ENCODE measurements around the gene CENPN. TPM values are rescaled to one million over a fixed set of nuclear protein-coding genes. Genes with fewer than 3 reads are reported as not detected.
A peak's percentile ranks its signal among the peaks of the same experiment; 100 is the strongest.

Gene CENPN
- total RNA-seq, 1 experiment from 2014 or later = 68.9 TPM

GRCh38 chr16:80991792-80992430, 15.1 kb upstream of the CENPN start:
- ChIA-PET POLR2A (ENCODE audit: unreplicated experiment) (no interaction called here), CTCF (no interaction called here)
- intact Hi-C loops (cut with micrococcal nuclease; ENCODE audit: unreplicated experiment) = loop anchor here (5.0 kb wide), 1 partner anchor 60 kb away; no protein-coding TSS in a partner anchor
- H4K20me1 ChIP-seq (ENCODE audit: insufficient read depth) = no peaks in the 10 kb centered on the region; the same call in 1 of the 2 replicates
- no peaks in the 10 kb centered on the region for H3K9me2 ChIP-seq (ENCODE audit: insufficient read depth)
- H3K9me3 ChIP-seq (ENCODE audit: insufficient read depth, low read depth) = no peaks in the 10 kb centered on the region
- no peak overlapping the region for H3K27ac ChIP-seq
- H3F3A ChIP-seq (ENCODE audit: insufficient read depth, low read depth) = no peaks in the 10 kb centered on the region; the same call in 1 of the 2 replicates
- no peak for TF ChIP-seq EZH2 (IDR thresholded peaks at IDR 0.05; ENCODE audit: low read depth)
- TF ChIP-seq, protein P1, sequence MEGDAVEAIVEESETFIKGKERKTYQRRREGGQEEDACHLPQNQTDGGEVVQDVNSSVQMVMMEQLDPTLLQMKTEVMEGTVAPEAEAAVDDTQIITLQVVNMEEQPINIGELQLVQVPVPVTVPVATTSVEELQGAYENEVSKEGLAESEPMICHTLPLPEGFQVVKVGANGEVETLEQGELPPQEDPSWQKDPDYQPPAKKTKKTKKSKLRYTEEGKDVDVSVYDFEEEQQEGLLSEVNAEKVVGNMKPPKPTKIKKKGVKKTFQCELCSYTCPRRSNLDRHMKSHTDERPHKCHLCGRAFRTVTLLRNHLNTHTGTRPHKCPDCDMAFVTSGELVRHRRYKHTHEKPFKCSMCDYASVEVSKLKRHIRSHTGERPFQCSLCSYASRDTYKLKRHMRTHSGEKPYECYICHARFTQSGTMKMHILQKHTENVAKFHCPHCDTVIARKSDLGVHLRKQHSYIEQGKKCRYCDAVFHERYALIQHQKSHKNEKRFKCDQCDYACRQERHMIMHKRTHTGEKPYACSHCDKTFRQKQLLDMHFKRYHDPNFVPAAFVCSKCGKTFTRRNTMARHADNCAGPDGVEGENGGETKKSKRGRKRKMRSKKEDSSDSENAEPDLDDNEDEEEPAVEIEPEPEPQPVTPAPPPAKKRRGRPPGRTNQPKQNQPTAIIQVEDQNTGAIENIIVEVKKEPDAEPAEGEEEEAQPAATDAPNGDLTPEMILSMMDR (conservative IDR thresholded peaks at IDR 0.05) = no peak
- DNase-seq = no peak
- peaks cover 76% of the 10 kb centered on the region for H3K79me2 ChIP-seq (ENCODE audit: low read depth)
- H3K4me1 ChIP-seq (replicated peaks; ENCODE audit: insufficient read depth) = peaks cover 18% of the 10 kb centered on the region; the same call in 1 of the 2 replicates
- no peaks in the 10 kb centered on the region for H3K27me3 ChIP-seq (ENCODE audit: insufficient read depth, low read depth)
- H3K4me3 ChIP-seq = no peak overlapping the region
- BruUV-seq (replicated peaks) = no TSS peak
- peaks cover 7% of the 10 kb centered on the region; the same call in 1 of the 2 replicates for H3K36me3 ChIP-seq (ENCODE audit: low read depth)
- H3K4me2 ChIP-seq = no peak overlapping the region
- H2AFZ ChIP-seq = no peak overlapping the region

DNA sequence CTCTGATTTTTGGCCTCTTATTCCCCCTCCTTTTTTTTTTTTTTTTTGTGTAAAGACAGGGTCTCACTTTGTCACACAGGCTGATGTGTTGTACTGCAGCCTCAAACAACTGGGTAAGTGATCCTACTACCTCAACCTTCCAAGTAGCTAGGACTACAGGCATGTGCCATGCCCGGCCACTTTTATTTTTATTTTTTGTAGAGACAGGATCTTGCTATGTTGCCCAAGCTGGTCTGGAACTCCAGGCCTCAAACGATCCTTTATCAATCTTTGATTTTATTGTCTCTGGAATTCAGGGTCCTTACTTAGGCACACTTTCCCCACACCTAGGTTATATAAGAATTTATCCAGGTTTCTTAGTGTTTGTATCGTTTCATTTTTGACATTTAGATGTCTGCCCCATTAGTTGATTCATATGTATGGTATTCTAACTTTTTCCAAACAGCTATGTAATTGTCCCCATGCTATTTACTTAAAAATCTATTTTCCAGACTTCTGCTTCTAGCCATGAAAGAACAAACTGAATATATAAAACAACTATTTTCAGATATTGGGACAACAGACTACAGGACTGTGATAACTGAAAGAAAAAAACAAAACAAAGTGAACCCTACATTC, 14.2 kb upstream of the CENPN start:
- Histone ChIP-seq H4K20me1 (ENCODE audit: insufficient read depth) (no peaks in the 10 kb centered on the region; the same call in 1 of the 2 replicates), H3K36me3 (ENCODE audit: low read depth) (peaks cover 7% of the 10 kb centered on the region; the same call in 1 of the 2 replicates), H3K27ac (peak overlapping the region; percentile 73), H3K4me3 (no peak overlapping the region), H3K9me3 (ENCODE audit: insufficient read depth, low read depth) (no peaks in the 10 kb centered on the region), H3F3A (ENCODE audit: insufficient read depth, low read depth) (peaks cover 4% of the 10 kb centered on the region; the same call in 1 of the 2 replicates), H3K27me3 (ENCODE audit: insufficient read depth, low read depth) (no peaks in the 10 kb centered on the region), H3K79me2 (ENCODE audit: low read depth) (peaks cover 85% of the 10 kb centered on the region), H3K9me2 (ENCODE audit: insufficient read depth) (no peaks in the 10 kb centered on the region), H3K4me1 (replicated peaks; ENCODE audit: insufficient read depth) (peaks cover 18% of the 10 kb centered on the region; the same call in 1 of the 2 replicates), H3K4me2 (peak overlapping the region; percentile 39), H2AFZ (no peak overlapping the region)
- TSS peak; percentile 27 for BruUV-seq (replicated peaks)
- no peak for DNase-seq
- CTCF ChIA-PET = interaction anchor here (0.6 to 2.6 kb wide), 3 partner anchors 9 to 92 kb away, joined by 3 to 16 read pairs (median 4); no protein-coding TSS in a partner anchor
- intact Hi-C loops (cut with micrococcal nuclease; ENCODE audit: unreplicated experiment) = loop anchor here (1.0 to 5.0 kb wide), 2 partner anchors 15 to 60 kb away; partner anchors contain the start of gene CENPN
- POLR2A ChIA-PET (ENCODE audit: unreplicated experiment) = interaction anchor here (0.6 to 0.7 kb wide), 2 partner anchors 60 to 248 kb away, joined by 6 read pairs; no protein-coding TSS in a partner anchor
- TF ChIP-seq EZH2 (IDR thresholded peaks at IDR 0.05; ENCODE audit: low read depth) = no peak
- TF ChIP-seq, protein P1 (conservative IDR thresholded peaks at IDR 0.05) = no peak

DNA sequence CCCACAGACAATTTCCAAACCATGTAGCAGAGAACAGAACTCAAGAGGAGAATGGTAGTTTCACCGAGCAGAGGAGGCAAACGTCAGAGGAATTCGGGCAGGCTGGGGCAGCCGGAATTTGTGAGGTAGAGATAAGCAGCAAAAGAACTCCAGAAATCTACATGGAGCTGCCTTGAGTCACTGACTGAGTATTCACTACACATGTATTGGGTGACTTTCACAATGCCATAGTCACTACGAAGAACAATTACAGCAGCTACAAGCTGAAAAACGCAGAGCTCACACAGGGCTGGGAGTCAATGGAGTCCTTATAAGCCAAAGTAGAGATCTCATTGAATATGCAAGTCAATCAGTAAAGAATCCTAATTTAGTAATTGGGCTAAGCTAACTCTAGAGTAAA, 13.7 kb upstream of the CENPN start:
- intact Hi-C loops (cut with micrococcal nuclease; ENCODE audit: unreplicated experiment) = loop anchor here (1.0 to 5.0 kb wide), 2 partner anchors 14 to 61 kb away; partner anchors contain the start of gene CENPN
- Histone ChIP-seq H3K4me1 (replicated peaks; ENCODE audit: insufficient read depth) (peaks cover 18% of the 10 kb centered on the region; the same call in 1 of the 2 replicates), H3K9me2 (ENCODE audit: insufficient read depth) (no peaks in the 10 kb centered on the region), H3K9me3 (ENCODE audit: insufficient read depth, low read depth) (no peaks in the 10 kb centered on the region), H3K4me2 (peak overlapping the region; percentile 39), H3K27me3 (ENCODE audit: insufficient read depth, low read depth) (no peaks in the 10 kb centered on the region), H3K27ac (peak overlapping the region; percentile 73), H3K79me2 (ENCODE audit: low read depth) (peaks cover 90% of the 10 kb centered on the region), H3F3A (ENCODE audit: insufficient read depth, low read depth) (peaks cover 4% of the 10 kb centered on the region; the same call in 1 of the 2 replicates), H3K36me3 (ENCODE audit: low read depth) (peaks cover 7% of the 10 kb centered on the region; the same call in 1 of the 2 replicates), H3K4me3 (peak overlapping the region; percentile 19; the same call in 1 of the 2 replicates), H4K20me1 (ENCODE audit: insufficient read depth) (no peaks in the 10 kb centered on the region; the same call in 1 of the 2 replicates), H2AFZ (no peak overlapping the region)
- no peak for TF ChIP-seq EZH2 (IDR thresholded peaks at IDR 0.05; ENCODE audit: low read depth)
- TF ChIP-seq, protein P1 (conservative IDR thresholded peaks at IDR 0.05) = no peak
- POLR2A ChIA-PET (ENCODE audit: unreplicated experiment) = interaction anchor here (0.6 to 0.7 kb wide), 3 partner anchors 60 to 1018 kb away, joined by 5 to 6 read pairs (median 6); partner anchors contain the start of gene SDR42E1
- CTCF ChIA-PET = interaction anchor here (0.6 to 2.6 kb wide), 4 partner anchors 9 to 744 kb away, joined by 3 to 16 read pairs (median 4); no protein-coding TSS in a partner anchor
- BruUV-seq (replicated peaks) = no TSS peak
- DNase-seq = peak; percentile 67 to 84

Data from PC-9 (cell line).